ENCODE measurements around the gene FAT2.

- TF ChIP-seq CTCF (conservative IDR thresholded peaks at IDR 0.05) (no peak), EZH2 (IDR thresholded peaks at IDR 0.05; ENCODE audit: low read depth) (no peak)
Measured at GRCh38 chr5:151589878-151590570, 1.1 kb downstream of the FAT2 start.

Measured in PC-9 (cell line).